ENCODE measurements around the gene TOB1. TPM values are rescaled to one million over a fixed set of nuclear protein-coding genes. Genes with fewer than 3 reads are reported as not detected.
A peak's percentile ranks its signal among the peaks of the same experiment; 100 is the strongest.
"Not testable (repeated sequence)": the region's sequence is repeated elsewhere in the genome, so short reads cannot be mapped to it uniquely, and the experiment has no call there.

The TOB1 gene
- polyA plus RNA-seq, 1 experiment, result 20.3 TPM

GRCh38 chr17:50883850-50884438 is 17.8 kb upstream of the TOB1 start:
- ChIA-PET POLR2A (interaction anchor here (1.9 kb wide), 1 partner anchor 18 kb away, joined by 6 read pairs; the partner anchor contains the start of gene TOB1), CTCF (interaction anchor here (0.7 kb wide), 1 partner anchor 406 kb away, joined by 3 read pairs; no protein-coding TSS in a partner anchor)
- H3K27me3 ChIP-seq (ENCODE audit: control insufficient read depth, insufficient read depth, low read length), result peaks cover 15% of the 10 kb centered on the region
- H3K4me3 ChIP-seq (ENCODE audit: low read depth, low read length), result no peak overlapping the region
- peaks cover 10% of the 10 kb centered on the region; the same call in 1 of the 2 replicates for H3K9me3 ChIP-seq (ENCODE audit: control insufficient read depth, insufficient read depth, low read length)
- no peak for DNase-seq (ENCODE audit: low read depth, low spot score)
- H3K27ac ChIP-seq (ENCODE audit: low read depth, low read length), result no peak overlapping the region
- no peak for TF ChIP-seq CTCF (IDR thresholded peaks at IDR 0.05; ENCODE audit: low read depth, low read length)

DNA sequence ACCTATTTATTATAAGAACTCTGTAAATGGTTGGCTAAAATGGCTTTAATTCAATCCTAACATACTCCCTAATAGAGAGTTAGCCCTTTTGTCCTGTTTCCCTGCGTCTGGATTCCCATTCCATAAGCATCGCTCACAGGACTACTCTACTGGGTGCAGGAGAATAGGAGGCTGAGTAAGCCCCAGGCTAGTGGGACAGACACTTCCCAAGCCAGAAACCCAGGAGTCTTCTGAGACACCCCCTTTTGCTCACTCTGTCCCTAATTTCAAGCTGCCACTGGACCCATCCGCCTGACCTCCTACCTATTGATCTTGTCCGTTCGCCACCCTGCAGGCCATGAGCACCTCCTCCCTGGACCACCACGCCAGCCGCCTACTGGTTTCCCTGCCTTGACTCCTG is 16.7 kb upstream of the TOB1 start:
- Histone ChIP-seq H3K27me3 (ENCODE audit: control insufficient read depth, insufficient read depth, low read length) (peaks cover 8% of the 10 kb centered on the region), H3K9me3 (ENCODE audit: control insufficient read depth, insufficient read depth, low read length) (peaks cover 10% of the 10 kb centered on the region; the same call in 1 of the 2 replicates), H3K27ac (ENCODE audit: low read depth, low read length) (peak overlapping the region; percentile 47), H3K4me3 (ENCODE audit: low read depth, low read length) (no peak overlapping the region)
- POLR2A ChIA-PET, result no interaction called here
- no peak for DNase-seq (ENCODE audit: low read depth, low spot score)
- TF ChIP-seq CTCF (IDR thresholded peaks at IDR 0.05; ENCODE audit: low read depth, low read length), result no peak
- CTCF ChIA-PET, result no interaction called here

DNA sequence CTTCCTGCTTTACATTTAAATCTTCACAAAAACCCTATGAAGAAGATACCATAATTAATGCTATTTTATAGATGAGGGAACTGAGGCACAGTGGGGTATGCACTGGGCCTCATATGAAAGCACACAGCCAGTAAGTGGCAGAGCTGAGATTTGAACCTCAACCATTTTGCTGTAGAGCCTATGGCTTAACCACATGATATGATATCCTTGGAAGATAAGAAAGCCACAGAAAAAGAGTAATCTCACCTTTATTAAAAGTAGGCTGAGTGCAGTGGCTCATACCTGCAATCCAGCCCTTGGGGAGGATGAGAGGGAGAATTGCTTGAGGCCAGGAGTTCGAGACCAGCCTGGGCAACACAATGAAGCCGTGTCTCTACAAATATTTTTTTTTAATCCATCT is 15.0 kb upstream of the TOB1 start:
- no peak for TF ChIP-seq CTCF (IDR thresholded peaks at IDR 0.05; ENCODE audit: low read depth, low read length)
- H3K4me3 ChIP-seq (ENCODE audit: low read depth, low read length), result no peak overlapping the region
- POLR2A ChIA-PET, result no interaction called here
- peaks cover 10% of the 10 kb centered on the region; the same call in 1 of the 2 replicates for H3K9me3 ChIP-seq (ENCODE audit: control insufficient read depth, insufficient read depth, low read length)
- peaks cover 3% of the 10 kb centered on the region for H3K27me3 ChIP-seq (ENCODE audit: control insufficient read depth, insufficient read depth, low read length)
- no peak for DNase-seq (ENCODE audit: low read depth, low spot score)
- CTCF ChIA-PET, result no interaction called here
- H3K27ac ChIP-seq (ENCODE audit: low read depth, low read length), result no peak overlapping the region

DNA sequence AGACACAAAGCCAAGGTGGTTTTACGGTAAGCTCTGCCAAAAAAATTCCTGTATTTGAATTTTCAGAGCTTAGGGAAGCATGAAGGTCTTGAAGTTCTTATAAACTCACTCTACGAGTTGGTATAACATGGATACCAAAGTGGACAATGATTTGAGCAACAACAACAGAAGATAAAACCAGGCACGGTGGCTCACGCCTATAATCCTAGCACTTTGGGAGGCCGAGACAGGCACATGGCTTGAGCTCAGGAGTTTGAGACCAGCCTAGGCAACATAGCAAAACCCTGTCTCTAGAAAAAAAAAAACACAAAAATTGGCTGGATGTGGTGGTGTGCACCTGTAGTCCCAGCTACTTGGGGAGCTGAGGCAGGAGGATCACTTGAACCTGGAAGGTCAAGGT is 12.9 kb upstream of the TOB1 start:
- no peak overlapping the region for H3K4me3 ChIP-seq (ENCODE audit: low read depth, low read length)
- POLR2A ChIA-PET, result interaction anchor here (2.5 kb wide), 1 partner anchor 13 kb away, joined by 5 read pairs; the partner anchor contains the start of gene TOB1
- H3K9me3 ChIP-seq (ENCODE audit: control insufficient read depth, insufficient read depth, low read length), result peaks cover 10% of the 10 kb centered on the region; the same call in 1 of the 2 replicates
- CTCF ChIA-PET, result interaction anchor here (1.2 kb wide), 1 partner anchor 96 kb away, joined by 3 read pairs; no protein-coding TSS in a partner anchor
- TF ChIP-seq CTCF (IDR thresholded peaks at IDR 0.05; ENCODE audit: low read depth, low read length), result no peak
- peaks cover 6% of the 10 kb centered on the region for H3K27me3 ChIP-seq (ENCODE audit: control insufficient read depth, insufficient read depth, low read length)
- H3K27ac ChIP-seq (ENCODE audit: low read depth, low read length), result no peak overlapping the region
- no peak for DNase-seq (ENCODE audit: low read depth, low spot score)

DNA sequence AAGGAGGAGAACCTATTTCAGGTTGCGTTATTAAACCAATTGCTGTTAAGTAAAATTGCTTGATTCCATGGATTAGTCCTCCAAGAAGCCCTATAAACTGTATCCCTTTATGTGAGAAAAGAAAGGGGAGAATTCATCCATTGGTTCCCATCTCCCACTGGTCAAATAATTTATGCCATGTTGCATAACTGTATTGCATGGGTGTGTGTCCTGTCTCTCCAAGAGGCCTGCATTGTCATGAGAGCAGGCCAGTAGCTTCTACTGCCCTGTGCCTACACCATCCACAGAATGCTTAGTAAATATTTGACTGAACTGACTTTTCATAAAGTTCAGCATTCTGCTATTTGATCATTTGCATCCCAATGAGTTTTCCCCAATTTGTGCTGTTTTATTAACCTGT is 11.7 kb upstream of the TOB1 start:
- peaks cover 10% of the 10 kb centered on the region; the same call in 1 of the 2 replicates for H3K9me3 ChIP-seq (ENCODE audit: control insufficient read depth, insufficient read depth, low read length)
- ChIA-PET POLR2A (interaction anchor here (2.5 kb wide), 1 partner anchor 11 kb away, joined by 5 read pairs; the partner anchor contains the start of gene TOB1), CTCF (no interaction called here)
- no peak for TF ChIP-seq CTCF (IDR thresholded peaks at IDR 0.05; ENCODE audit: low read depth, low read length)
- H3K27me3 ChIP-seq (ENCODE audit: control insufficient read depth, insufficient read depth, low read length), result peaks cover 8% of the 10 kb centered on the region
- no peak overlapping the region for H3K4me3 ChIP-seq (ENCODE audit: low read depth, low read length)
- H3K27ac ChIP-seq (ENCODE audit: low read depth, low read length), result no peak overlapping the region
- no peak for DNase-seq (ENCODE audit: low read depth, low spot score)

DNA sequence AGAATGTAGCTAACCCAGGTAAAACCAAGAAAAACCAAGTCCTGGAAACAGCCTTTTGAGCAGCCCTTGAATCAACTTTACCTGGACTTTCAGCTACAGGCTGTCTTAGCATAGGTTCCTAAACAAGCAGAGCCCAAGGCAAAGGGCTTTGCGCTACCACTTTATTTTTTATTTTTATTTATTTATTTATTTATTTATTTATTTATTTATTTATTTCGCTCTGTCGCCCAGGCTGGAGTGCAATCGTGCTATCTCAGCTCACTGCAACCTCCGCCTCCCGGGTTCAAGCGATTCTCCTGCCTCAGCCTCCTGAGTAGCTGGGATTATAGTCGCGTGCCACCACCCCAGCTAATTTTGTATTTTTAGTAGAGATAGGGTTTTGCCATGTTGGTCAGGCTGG is 10.9 kb upstream of the TOB1 start:
- H3K27ac ChIP-seq (ENCODE audit: low read depth, low read length); DNase-seq (ENCODE audit: low read depth, low spot score); H3K4me3 ChIP-seq (ENCODE audit: low read depth, low read length); H3K9me3 ChIP-seq (ENCODE audit: control insufficient read depth, insufficient read depth, low read length); CTCF ChIA-PET; H3K27me3 ChIP-seq (ENCODE audit: control insufficient read depth, insufficient read depth, low read length): not testable (repeated sequence)
- POLR2A ChIA-PET, result interaction anchor here (2.5 kb wide), 1 partner anchor 10 kb away, joined by 5 read pairs; the partner anchor contains the start of gene TOB1
